Epithelial cell of proximal tubule (primary cell): ENCODE measurements around the gene PHF11. TPM values are rescaled to one million over a fixed set of nuclear protein-coding genes. Genes with fewer than 3 reads are reported as not detected.

Experiments
- DNase-seq: peaks from one replicate; pipeline ENCODE4 v3.0.0-alpha.2; 2011; ENCODE audit warnings: low read depth
- H3K4me3 ChIP-seq: 2 replicates; pipeline ENCODE4 v1.5.1; 2011; ENCODE audit warnings: low read depth, mild to moderate bottlenecking, low read length
- CTCF ChIP-seq: conservative IDR thresholded peaks from 2 replicates; pipeline ENCODE4 v1.5.1; 2012; ENCODE audit warnings: low read depth, mild to moderate bottlenecking, low read length
- total RNA-seq: library from RNA; depleted of rRNA; stranded (reverse); fragments of >200 nt; gene quantifications from 2 replicates; pipeline ENCODE4 v1.2.3, GENCODE V29; 2015

The PHF11 gene
- total RNA-seq, 1 donor from 2014 or later: 33.9 TPM

- H3K4me3 ChIP-seq: no peak overlapping the region
- DNase-seq: no peak
- TF ChIP-seq CTCF: no peak
Measured at GRCh38 chr13:49454388-49455006, 41.3 kb upstream of the PHF11 start.

- DNase-seq: no peak
- TF ChIP-seq CTCF: no peak
- no peak overlapping the region for H3K4me3 ChIP-seq
Measured at GRCh38 chr13:49455007-49455398, 40.8 kb upstream of the PHF11 start.

- no peak for DNase-seq
- no peak for TF ChIP-seq CTCF
- H3K4me3 ChIP-seq: no peak overlapping the region
Measured at GRCh38 chr13:49456156-49456555, 39.6 kb upstream of the PHF11 start.

- TF ChIP-seq CTCF: no peak
- DNase-seq: no peak
- H3K4me3 ChIP-seq: no peak overlapping the region
Measured at GRCh38 chr13:49457221-49457620, 38.5 kb upstream of the PHF11 start.

- no peak for DNase-seq
- no peak for TF ChIP-seq CTCF
- no peak overlapping the region for H3K4me3 ChIP-seq
Measured at GRCh38 chr13:49459580-49459979, 36.2 kb upstream of the PHF11 start.

- no peak overlapping the region for H3K4me3 ChIP-seq
- no peak for DNase-seq
- TF ChIP-seq CTCF: no peak
Measured at GRCh38 chr13:49464085-49464484, 31.7 kb upstream of the PHF11 start.

GRCh38 chr13:49464621-49465325 lies 31.0 kb upstream of the PHF11 start:
- TF ChIP-seq CTCF: no peak
- DNase-seq: no peak
- no peak overlapping the region for H3K4me3 ChIP-seq
